GM23338 (cell line): ENCODE results near the gene CHD9. TPM values are rescaled to one million over a fixed set of nuclear protein-coding genes. Genes with fewer than 3 reads are reported as not detected.

Source experiments
- ATAC-seq: fragments of 200-7000 bp; cut with Tn5 transposase; 3 replicates; pipeline ENCODE4 v1.9.1; 2020
- DNase-seq: peaks from one replicate; pipeline ENCODE4 v3.0.0-alpha.2; 2015; ENCODE audit warnings: low spot score
- H2AFZ ChIP-seq: fragments of 200-600 bp; sonication (generic); 2 replicates; pipeline ENCODE4 v1.8.0; 2016; ENCODE audit warnings: antibody characterized with exemption, mild to moderate bottlenecking, moderate library complexity
- H3F3A ChIP-seq: fragments of 200-600 bp; sonication (generic); replicated peaks from 2 replicates; pipeline ENCODE4 v1.8.0; 2017; ENCODE audit warnings: antibody characterized with exemption, mixed run types, low read depth
- H3K27ac ChIP-seq: fragments of 200-600 bp; sonication (generic); 2 replicates; pipeline ENCODE4 v1.6.1; 2016; ENCODE audit warnings: low read depth
- H3K27me3 ChIP-seq: fragments of 200-600 bp; sonication (generic); 2 replicates; pipeline ENCODE4 v1.8.0; 2016; ENCODE audit warnings: mild to moderate bottlenecking, mixed run types, moderate library complexity; ENCODE audit not compliant: insufficient read depth
- H3K36me3 ChIP-seq: fragments of 200-600 bp; sonication (generic); 2 replicates; pipeline ENCODE4 v1.8.0; 2016; ENCODE audit warnings: mild to moderate bottlenecking; ENCODE audit not compliant: insufficient read depth
- H3K4me1 ChIP-seq: fragments of 200-600 bp; sonication (generic); 2 replicates; pipeline ENCODE4 v1.8.0; 2016; ENCODE audit warnings: mild to moderate bottlenecking, moderate library complexity; ENCODE audit not compliant: insufficient read depth
- H3K4me2 ChIP-seq: fragments of 200-600 bp; sonication (generic); 2 replicates; pipeline ENCODE4 v1.7.1; 2017; ENCODE audit warnings: mixed run types
- H3K4me3 ChIP-seq: fragments of 200-600 bp; sonication (generic); 2 replicates; pipeline ENCODE4 v1.6.1; 2016; ENCODE audit warnings: mixed run types
- H3K79me2 ChIP-seq: fragments of 200-600 bp; sonication (generic); replicated peaks from 2 replicates; pipeline ENCODE4 v1.8.0; 2017; ENCODE audit warnings: mild to moderate bottlenecking; ENCODE audit not compliant: insufficient read depth
- H3K9me2 ChIP-seq: fragments of 200-600 bp; sonication (generic); 2 replicates; pipeline ENCODE4 v1.8.0; 2017; ENCODE audit not compliant: insufficient read depth
- H4K20me1 ChIP-seq: fragments of 200-600 bp; sonication (generic); replicated peaks from 2 replicates; pipeline ENCODE4 v1.8.0; 2017; ENCODE audit warnings: mild to moderate bottlenecking; ENCODE audit not compliant: insufficient read depth
- H3K27ac Mint-ChIP-seq: 2 replicates; pipeline ENCODE4 v1.8.0; 2020; ENCODE audit warnings: inconsistent platforms, mild to moderate bottlenecking, moderate library complexity, mixed read lengths
- H3K27me3 Mint-ChIP-seq: 3 replicates; pipeline ENCODE4 v1.8.0; 2022; ENCODE audit warnings: low read depth, mild to moderate bottlenecking, moderate library complexity, mixed read lengths, inconsistent platforms; ENCODE audit not compliant: insufficient read depth, poor library complexity
- H3K36me3 Mint-ChIP-seq: 3 replicates; pipeline ENCODE4 v1.8.0; 2021; ENCODE audit warnings: low read depth, mild to moderate bottlenecking, inconsistent platforms, moderate library complexity, mixed read lengths
- H3K4me1 Mint-ChIP-seq: 3 replicates; pipeline ENCODE4 v1.8.0; 2020; ENCODE audit warnings: mild to moderate bottlenecking, inconsistent platforms, mixed read lengths
- H3K4me3 Mint-ChIP-seq: 3 replicates; pipeline ENCODE4 v1.8.0; 2021; ENCODE audit warnings: moderate library complexity, mild to moderate bottlenecking, inconsistent platforms, mixed read lengths
- H3K9me3 Mint-ChIP-seq: 3 replicates; pipeline ENCODE4 v1.8.0; 2020; ENCODE audit warnings: moderate library complexity, mild to moderate bottlenecking, inconsistent platforms, mixed read lengths
- CREB1 ChIP-seq: fragments of 250-450 bp; sonication (Bioruptor Pico); IDR thresholded peaks from 2 replicates; pipeline ENCODE4 v1.5.0; 2020; ENCODE audit warnings: low read depth, mild to moderate bottlenecking, moderate library complexity
- EZH2 ChIP-seq: fragments of 200-600 bp; sonication (generic); IDR thresholded peaks from one replicate; pipeline ENCODE4 v1.8.0; 2017; ENCODE audit warnings: antibody characterized with exemption, mild to moderate bottlenecking, low read depth; ENCODE audit not compliant: unreplicated experiment
- EZH2phosphoT487 ChIP-seq: fragments of 200-600 bp; sonication (generic); IDR thresholded peaks from one replicate; pipeline ENCODE4 v1.8.1; 2018; ENCODE audit warnings: antibody characterized with exemption; ENCODE audit not compliant: unreplicated experiment
- NANOG ChIP-seq: IDR thresholded peaks from 2 replicates; pipeline ENCODE4 v1.6.1; 2016; ENCODE audit warnings: antibody characterized with exemption, borderline replicate concordance
- POLR2AphosphoS5 ChIP-seq: IDR thresholded peaks from 2 replicates; pipeline ENCODE4 v1.6.1; 2016; ENCODE audit warnings: antibody characterized with exemption, low read depth
- STAT1 ChIP-seq: IDR thresholded peaks from one replicate; pipeline ENCODE4 v1.6.1; 2016; ENCODE audit warnings: antibody characterized with exemption; ENCODE audit not compliant: unreplicated experiment
- ZNF114 ChIP-seq: fragments of 250-450 bp; sonication (Bioruptor Pico); IDR thresholded peaks from 2 replicates; pipeline ENCODE4 v1.5.0; 2020; ENCODE audit warnings: mild to moderate bottlenecking, moderate library complexity
- ZNF331 ChIP-seq: fragments of 250-450 bp; sonication (Bioruptor Pico); IDR thresholded peaks from 2 replicates; pipeline ENCODE4 v1.5.0; 2020; ENCODE audit warnings: low read depth, mild to moderate bottlenecking, moderate library complexity
- ZNF462 ChIP-seq: fragments of 250-450 bp; sonication (Bioruptor Pico); IDR thresholded peaks from 2 replicates; pipeline ENCODE4 v1.5.0; 2020; ENCODE audit warnings: mild to moderate bottlenecking, moderate library complexity
- polyA plus RNA-seq: library from polyadenylated mRNA; unstranded; fragments of >200 nt; fragmentation: Nextera tagmentation; extraction: Ambion mirVana; gene quantifications from 2 replicates; pipeline ENCODE4 v1.2.1, GENCODE V29; 2016
- total RNA-seq: library from RNA; depleted of rRNA; stranded (reverse); fragments of >200 nt; shearing (Covaris generic); gene quantifications from 2 replicates; pipeline ENCODE4 v1.2.3, GENCODE V29; 2014
- TF ChIP-seq, protein P1 (sequence below), 2 experiments: fragments of 200-600 bp in 1 of 2; sonication (generic) in 1 of 2; conservative IDR thresholded peaks; 2 replicates each; pipeline versions ENCODE4 v1.5.1 to v1.6.1; 2016 to 2017; ENCODE audit warnings: antibody characterized with exemption in 2 of 2, low read depth in 2 of 2, mild to moderate bottlenecking in 2 of 2, moderate library complexity in 1 of 2

CHD9 gene
- total and polyA plus RNA-seq, 2 experiments from 2014 or later: 18.8 to 46.6 TPM

DNA sequence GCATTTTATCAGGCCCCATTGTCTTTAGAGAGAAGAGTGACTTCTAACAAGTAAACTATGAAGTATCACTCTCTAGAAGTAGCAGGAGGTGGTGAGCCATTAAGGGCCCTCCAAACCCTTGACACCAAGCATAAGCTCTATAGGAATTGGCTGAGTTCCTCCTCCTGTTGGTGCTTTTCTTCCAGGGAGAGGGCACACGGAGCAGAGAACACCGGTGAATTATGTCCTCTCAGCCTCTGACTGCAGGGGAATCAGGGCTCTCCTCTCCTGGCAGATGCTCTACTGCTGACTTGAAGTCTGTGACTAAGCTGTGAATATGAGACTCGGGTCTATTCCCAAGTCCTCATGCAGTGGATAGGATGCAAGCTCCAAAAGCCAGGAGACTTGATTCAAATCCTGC is 32.3 kb downstream of the CHD9 start:
- Mint-ChIP-seq H3K4me1 (peaks cover 64% of the 10 kb centered on the region), H3K4me3 (no peak overlapping the region)

DNA sequence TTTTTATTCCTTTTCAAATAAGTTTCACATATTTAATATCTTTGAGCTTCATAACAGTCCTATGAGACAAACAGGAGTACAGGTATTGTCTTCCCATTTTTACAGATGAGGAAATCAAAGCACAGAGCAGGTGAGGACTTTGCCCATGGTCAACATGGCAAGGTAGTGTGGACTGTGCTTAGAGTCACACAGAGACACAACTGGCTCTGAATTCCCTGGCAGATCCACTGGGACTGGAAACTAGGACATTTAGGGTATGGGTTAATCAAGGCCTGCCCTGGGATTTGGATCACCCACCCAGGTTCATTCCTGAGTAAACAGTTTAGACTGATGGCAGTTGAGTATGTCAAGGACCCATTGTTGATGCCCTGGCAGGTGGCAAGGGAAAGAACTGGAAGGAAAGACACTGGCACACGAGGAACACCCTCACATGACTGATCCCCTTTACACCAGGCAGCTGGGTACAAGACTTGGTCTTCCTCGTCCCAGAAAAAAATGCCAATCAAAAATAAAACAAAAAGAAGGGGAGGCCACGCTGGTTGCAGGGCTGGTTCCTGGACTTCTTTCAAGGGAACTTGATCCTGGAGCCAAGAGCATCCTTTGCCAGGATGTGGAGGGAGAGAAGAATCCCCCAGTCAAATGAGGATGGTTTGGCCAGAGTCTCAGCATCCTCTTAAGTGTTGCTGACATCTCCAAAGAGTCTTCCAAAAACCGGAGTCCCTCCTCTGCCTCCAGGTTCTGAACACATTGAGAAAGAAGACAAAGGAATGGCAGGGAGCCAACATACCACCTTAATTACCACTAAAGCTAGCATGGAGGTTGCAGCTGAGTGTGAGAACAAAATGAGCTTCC is 34.9 kb downstream of the CHD9 start:
- no peak overlapping the region for H3K4me3 ChIP-seq
- peak; percentile 59 for DNase-seq
- peaks cover 64% of the 10 kb centered on the region for H3K4me1 ChIP-seq
- H3K9me3 Mint-ChIP-seq: no peaks in the 10 kb centered on the region
- no peaks in the 10 kb centered on the region for H3K27me3 ChIP-seq
- H3K79me2 ChIP-seq: no peaks in the 10 kb centered on the region; the same call in 1 of the 2 replicates
- H3K27ac Mint-ChIP-seq: peak overlapping the region; percentile 44
- ATAC-seq: peak; percentile 38
- H3F3A ChIP-seq: no peaks in the 10 kb centered on the region; the same call in 1 of the 2 replicates
- H3K4me1 Mint-ChIP-seq: peaks cover 63% of the 10 kb centered on the region
- no peaks in the 10 kb centered on the region for H3K36me3 ChIP-seq
- peak overlapping the region; percentile 13; the same call in 1 of the 2 replicates for H3K4me2 ChIP-seq
- TF ChIP-seq ZNF462 (CRISPR knock-in tag): peak; percentile 61
- TF ChIP-seq EZH2phosphoT487: no peak
- TF ChIP-seq EZH2: no peak
- H3K4me3 Mint-ChIP-seq: no peak overlapping the region; the same call in 2 of the 3 replicates
- H2AFZ ChIP-seq: no peak overlapping the region
- H4K20me1 ChIP-seq: no peaks in the 10 kb centered on the region
- no peak overlapping the region for H3K27ac ChIP-seq
- H3K27me3 Mint-ChIP-seq: peaks cover 9% of the 10 kb centered on the region
- H3K36me3 Mint-ChIP-seq: no peaks in the 10 kb centered on the region; the same call in 1 of the 3 replicates
- no peaks in the 10 kb centered on the region for H3K9me2 ChIP-seq

More for the DNA sequence above, 32.3 kb downstream of the CHD9 start:
- TF ChIP-seq POLR2AphosphoS5 (no peak), ZNF331 (CRISPR knock-in tag) (no peak), NANOG (no peak), CREB1 (CRISPR knock-in tag) (no peak), STAT1 (no peak), EZH2phosphoT487 (no peak), ZNF114 (CRISPR knock-in tag) (no peak)
- TF ChIP-seq, protein P1, sequence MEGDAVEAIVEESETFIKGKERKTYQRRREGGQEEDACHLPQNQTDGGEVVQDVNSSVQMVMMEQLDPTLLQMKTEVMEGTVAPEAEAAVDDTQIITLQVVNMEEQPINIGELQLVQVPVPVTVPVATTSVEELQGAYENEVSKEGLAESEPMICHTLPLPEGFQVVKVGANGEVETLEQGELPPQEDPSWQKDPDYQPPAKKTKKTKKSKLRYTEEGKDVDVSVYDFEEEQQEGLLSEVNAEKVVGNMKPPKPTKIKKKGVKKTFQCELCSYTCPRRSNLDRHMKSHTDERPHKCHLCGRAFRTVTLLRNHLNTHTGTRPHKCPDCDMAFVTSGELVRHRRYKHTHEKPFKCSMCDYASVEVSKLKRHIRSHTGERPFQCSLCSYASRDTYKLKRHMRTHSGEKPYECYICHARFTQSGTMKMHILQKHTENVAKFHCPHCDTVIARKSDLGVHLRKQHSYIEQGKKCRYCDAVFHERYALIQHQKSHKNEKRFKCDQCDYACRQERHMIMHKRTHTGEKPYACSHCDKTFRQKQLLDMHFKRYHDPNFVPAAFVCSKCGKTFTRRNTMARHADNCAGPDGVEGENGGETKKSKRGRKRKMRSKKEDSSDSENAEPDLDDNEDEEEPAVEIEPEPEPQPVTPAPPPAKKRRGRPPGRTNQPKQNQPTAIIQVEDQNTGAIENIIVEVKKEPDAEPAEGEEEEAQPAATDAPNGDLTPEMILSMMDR (conservative IDR thresholded peaks at IDR 0.05; ENCODE audit: low read depth in 2 of 2): no peak
- Histone ChIP-seq H3K4me3 (no peak overlapping the region), H3K36me3 (no peaks in the 10 kb centered on the region), H3K4me2 (peak overlapping the region; percentile 70; the same call in 1 of the 2 replicates), H2AFZ (no peak overlapping the region), H3F3A (no peaks in the 10 kb centered on the region; the same call in 1 of the 2 replicates), H3K4me1 (peaks cover 54% of the 10 kb centered on the region), H3K27me3 (no peaks in the 10 kb centered on the region), H3K79me2 (0 out of 2 replicates have a peak, but pooled peaks cover 6% of the 10 kb centered on the region), H4K20me1 (no peaks in the 10 kb centered on the region), H3K27ac (no peak overlapping the region), H3K9me2 (no peaks in the 10 kb centered on the region)
- no peaks in the 10 kb centered on the region for H3K9me3 Mint-ChIP-seq
- no peak for DNase-seq
- no peak for ATAC-seq
- H3K36me3 Mint-ChIP-seq: no peaks in the 10 kb centered on the region; the same call in none of the 3 replicates
- no peak overlapping the region for H3K27ac Mint-ChIP-seq
- peaks cover 12% of the 10 kb centered on the region for H3K27me3 Mint-ChIP-seq
